ENCODE results near the gene DHX57.

GRCh38 chr2:38788306-38788705, 87.4 kb downstream of the DHX57 start:
- TF ChIP-seq POLR2A (IDR thresholded peaks at IDR 0.05) (no peak), CTCF (IDR thresholded peaks at IDR 0.05) (no peak)
